Measurements from ENCODE around the gene NAA11.

DNA sequence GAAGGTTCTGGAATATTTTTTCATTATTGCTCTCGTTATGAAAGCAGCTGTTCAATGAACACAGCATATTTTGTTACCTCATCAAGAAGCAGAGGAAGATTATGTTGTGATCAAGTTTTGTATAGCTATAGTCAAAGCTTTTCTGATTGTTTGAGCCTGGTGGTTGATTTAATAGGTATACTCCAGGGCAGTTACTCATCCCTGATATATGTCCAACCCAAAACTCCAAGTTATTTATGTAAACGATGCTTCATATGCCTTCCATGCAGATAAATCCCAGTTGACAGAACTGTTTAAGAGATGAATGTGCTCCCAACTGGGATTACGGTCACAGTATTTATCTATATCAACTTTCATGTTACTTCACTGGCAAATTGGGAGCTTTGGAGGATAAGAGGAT lies 19.1 kb downstream of the NAA11 start:
- TF ChIP-seq POLR2A (IDR thresholded peaks at IDR 0.05; ENCODE audit: extremely low read depth, insufficient read length) = no peak
- TF ChIP-seq CTCF (IDR thresholded peaks at IDR 0.05; ENCODE audit: low read depth, low read length) = no peak
- TF ChIP-seq MAX (IDR thresholded peaks at IDR 0.05; ENCODE audit: low read depth, low read length) = no peak

All from NB4 (cell line).